Measurements from ENCODE around the gene RAB3A. TPM values are rescaled to one million over a fixed set of nuclear protein-coding genes. Genes with fewer than 3 reads are reported as not detected.

The RAB3A gene
- total RNA-seq, 4 donors from 2014 or later: 0.91 to 2.7 (median 2.1) TPM

DNA sequence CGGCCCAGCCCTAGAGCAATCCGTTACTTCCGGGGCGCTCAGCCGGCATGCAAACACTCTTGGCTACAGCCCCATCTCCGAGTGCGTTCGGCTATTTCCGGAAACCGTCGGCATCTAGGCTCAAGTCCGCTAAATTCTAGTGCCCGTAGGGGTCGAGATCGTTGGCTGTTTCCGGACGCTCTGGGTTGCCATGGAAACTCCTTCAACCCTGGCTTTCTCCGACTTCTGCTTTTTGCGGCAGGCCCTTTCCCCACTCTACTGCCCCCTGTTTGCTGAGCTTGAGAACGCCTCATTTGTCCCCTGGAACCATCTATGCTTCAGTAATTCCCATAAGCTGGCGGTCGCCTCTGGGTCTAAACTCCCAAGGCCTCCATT is 51.4 kb downstream of the RAB3A start:
- intact Hi-C loops (cut with DNase I; ENCODE audit: low total_unique reads): no loop called here
- H3K4me3 ChIP-seq (ENCODE audit: low read depth, poor library complexity, severe bottlenecking): peak overlapping the region; percentile 26
- peak in 1 of 3 donors; percentile 61 for TF ChIP-seq CTCF (IDR thresholded peaks at IDR 0.05)
- no peak for TF ChIP-seq POLR2A (IDR thresholded peaks at IDR 0.05)
- DNase-seq (ENCODE audit: low spot score in 2 of 2): peak; percentile 97 to 100
- 1% methylated on average over 22 of the region's 22 CpGs for WGBS, 2 donors

DNA sequence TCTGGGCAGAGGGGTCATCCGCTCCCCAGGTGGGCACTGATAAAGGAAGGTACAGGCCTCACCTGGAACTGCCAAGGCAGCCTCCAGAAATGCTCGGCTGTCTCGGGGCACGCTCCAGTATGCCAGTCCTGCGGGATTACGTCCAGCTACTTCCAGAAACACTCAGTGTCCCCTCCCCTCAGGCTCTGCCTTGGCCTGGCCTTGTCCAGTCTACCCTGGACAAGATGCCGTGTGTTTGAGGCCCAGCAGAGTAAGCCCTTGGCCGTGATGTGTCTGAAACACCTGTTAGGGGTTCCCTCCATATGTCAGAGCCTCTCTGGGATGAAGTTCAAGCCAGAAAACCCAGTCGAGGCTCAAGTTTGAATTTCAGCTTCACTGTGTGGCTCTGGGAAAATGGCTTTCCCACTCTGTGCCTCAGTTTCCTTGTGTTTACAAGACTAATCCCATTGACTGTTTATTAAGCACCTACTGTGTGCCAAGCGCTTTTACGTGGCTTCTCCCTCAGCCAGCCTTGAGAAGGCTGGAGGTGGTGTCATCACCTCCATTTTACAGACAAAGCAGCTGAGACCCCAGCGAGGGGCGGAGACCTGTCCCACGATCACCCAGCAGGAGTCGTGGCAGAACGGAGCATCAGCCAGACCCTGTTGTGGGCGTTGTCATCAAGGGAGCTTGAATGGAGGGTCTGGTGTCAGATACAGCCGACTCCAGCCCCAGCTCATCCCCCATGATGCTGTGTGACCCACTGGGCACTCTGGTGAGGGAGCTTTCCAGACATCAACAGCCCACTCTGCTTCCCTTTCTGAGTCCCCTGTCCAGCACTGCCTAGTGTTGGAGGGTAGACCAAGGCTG is 52.8 kb downstream of the RAB3A start:
- no peak for DNase-seq (ENCODE audit: low spot score in 2 of 2)
- no peak overlapping the region for H3K4me3 ChIP-seq (ENCODE audit: low read depth, poor library complexity, severe bottlenecking)
- intact Hi-C loops (cut with DNase I; ENCODE audit: low total_unique reads): no loop called here
- WGBS, 2 donors: 86 to 87% methylated on average over 18 of the region's 18 CpGs
- TF ChIP-seq CTCF (IDR thresholded peaks at IDR 0.05): no peak
- TF ChIP-seq POLR2A (IDR thresholded peaks at IDR 0.05): no peak

DNA sequence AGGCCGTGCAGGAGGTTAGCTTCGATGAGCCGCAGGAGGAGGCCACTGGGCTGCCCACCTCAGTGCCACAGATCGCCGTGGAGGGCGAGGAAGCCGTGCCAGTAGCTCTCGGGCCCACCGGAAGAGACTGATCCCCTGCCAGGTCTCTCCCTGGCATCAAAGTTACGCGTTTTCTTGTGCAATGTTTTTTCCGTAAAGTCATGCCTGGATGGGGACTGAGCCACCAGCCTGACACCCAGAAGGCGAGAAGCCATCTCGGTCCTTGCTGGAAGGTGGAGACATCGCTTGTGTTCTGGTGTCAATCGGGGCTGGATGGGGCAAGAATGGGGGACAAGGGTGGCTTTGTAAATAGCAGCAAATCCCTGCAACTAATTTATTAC is 54.3 kb downstream of the RAB3A start:
- TF ChIP-seq POLR2A (IDR thresholded peaks at IDR 0.05) (no peak), CTCF (IDR thresholded peaks at IDR 0.05) (no peak)
- intact Hi-C loops (cut with DNase I; ENCODE audit: low total_unique reads): no loop called here
- no peak overlapping the region for H3K4me3 ChIP-seq (ENCODE audit: low read depth, poor library complexity, severe bottlenecking)
- DNase-seq (ENCODE audit: low spot score in 2 of 2): no peak
- 55 to 57% methylated on average over 14 to 16 of the region's 16 CpGs for WGBS, 2 donors

- WGBS, 2 donors: 91 to 92% methylated on average over 13 of the region's 13 CpGs
- H3K4me3 ChIP-seq (ENCODE audit: low read depth, poor library complexity, severe bottlenecking): no peak overlapping the region
- TF ChIP-seq CTCF (IDR thresholded peaks at IDR 0.05): no peak
- TF ChIP-seq POLR2A (IDR thresholded peaks at IDR 0.05): no peak
- DNase-seq (ENCODE audit: low spot score in 2 of 2): no peak
- intact Hi-C loops (cut with DNase I; ENCODE audit: low total_unique reads): no loop called here
Measured at GRCh38 chr19:18147396-18147795, 56.4 kb downstream of the RAB3A start.

Other genes starting within 250 kb of the RAB3A start
- gene KCNN1, start 236.9 kb downstream of the RAB3A start, total RNA-seq: under 1 TPM in 1 of 4 donors, not detected in 3; 0.36 TPM
- gene ARRDC2, start 195.9 kb downstream of the RAB3A start, total RNA-seq: 10 to 100 TPM; 54.1 to 92.8 (median 73.5) TPM
- gene IL12RB1, start 117.1 kb downstream of the RAB3A start, total RNA-seq: under 1 TPM in 2 of 4 donors, not detected in 2; 0.34 to 0.58 TPM
- 10 to 100 TPM; 12.9 to 19.8 (median 17.0) TPM for gene MAST3, start 106.3 kb downstream of the RAB3A start, total RNA-seq
- 10 to 100 TPM in 3 of 4 donors, 1 to 10 TPM in 1; 8.3 to 39.4 (median 32.2) TPM for gene PIK3R2, start 50.9 kb downstream of the RAB3A start, total RNA-seq
- 100 to 1,000 TPM in 2 of 4 donors, 10 to 100 TPM in 2; 39.1 to 214 (median 98.3) TPM for gene IFI30, start 30.2 kb downstream of the RAB3A start, total RNA-seq
- 10 to 100 TPM in 3 of 4 donors, 1 to 10 TPM in 1; 8.5 to 29.3 (median 20.2) TPM for gene MPV17L2, start 10.8 kb downstream of the RAB3A start, total RNA-seq
- gene PDE4C, start 22.4 kb upstream of the RAB3A start, total RNA-seq: under 1 TPM in 1 of 4 donors, not detected in 3; 0.29 TPM
- 1 to 10 TPM in 3 of 4 donors, under 1 TPM in 1; 0.97 to 5.9 (median 3.1) TPM for gene IQCN, start 70.4 kb upstream of the RAB3A start, total RNA-seq
- gene JUND, start 77.6 kb upstream of the RAB3A start, total RNA-seq: 100 to 1,000 TPM; 337 to 886 (median 413) TPM
- gene LSM4, start 119.0 kb upstream of the RAB3A start, total RNA-seq: 100 to 1,000 TPM in 2 of 4 donors, 10 to 100 TPM in 2; 59.7 to 149 (median 105) TPM
- 1 to 10 TPM; 2.4 to 7.1 (median 4.8) TPM for gene PGPEP1, start 136.6 kb upstream of the RAB3A start, total RNA-seq
- 1 to 10 TPM in 2 of 4 donors, under 1 TPM in 1, not detected in 1; 0.49 to 5.1 (median 4.5) TPM for gene GDF15, start 182.1 kb upstream of the RAB3A start, total RNA-seq
- 1 to 10 TPM in 3 of 4 donors, not detected in 1; 1.2 to 3.4 (median 2.2) TPM for gene LRRC25, start 193.6 kb upstream of the RAB3A start, total RNA-seq
- 10 to 100 TPM; 28.8 to 42.0 (median 36.0) TPM for gene SSBP4, start 215.4 kb upstream of the RAB3A start, total RNA-seq
- 10 to 100 TPM; 16.9 to 29.9 (median 22.3) TPM for gene ISYNA1, start 234.1 kb upstream of the RAB3A start, total RNA-seq